KMS-11 (cell line): ENCODE results near the gene ST3GAL5.
A peak's percentile ranks its signal among the peaks of the same experiment; 100 is the strongest.
"Not testable (repeated sequence)": the region's sequence is repeated elsewhere in the genome, so short reads cannot be mapped to it uniquely, and the experiment has no call there.

Experiments used
- H2AFZ ChIP-seq: fragments of 200-600 bp; sonication (generic); 2 replicates; pipeline ENCODE4 v1.6.1; 2016; ENCODE audit warnings: antibody characterized with exemption, mixed run types, low read depth
- H3K27ac ChIP-seq: fragments of 200-600 bp; sonication (generic); 2 replicates; pipeline ENCODE4 v1.6.1; 2016; ENCODE audit warnings: mild to moderate bottlenecking, mixed run types
- H3K27me3 ChIP-seq: fragments of 200-600 bp; sonication (generic); 2 replicates; pipeline ENCODE4 v1.6.1; 2017; ENCODE audit warnings: mild to moderate bottlenecking, low read depth, mixed run types, moderate library complexity; ENCODE audit not compliant: insufficient read depth
- H3K36me3 ChIP-seq: fragments of 200-600 bp; sonication (generic); 2 replicates; pipeline ENCODE4 v1.6.1; 2017; ENCODE audit warnings: mild to moderate bottlenecking, mixed run types; ENCODE audit not compliant: insufficient read depth
- H3K4me1 ChIP-seq: fragments of 200-600 bp; sonication (generic); 2 replicates; pipeline ENCODE4 v1.6.1; 2016; ENCODE audit warnings: mild to moderate bottlenecking, low read depth, mixed run types; ENCODE audit not compliant: poor library complexity, severe bottlenecking
- H3K4me2 ChIP-seq: fragments of 200-600 bp; sonication (generic); 2 replicates; pipeline ENCODE4 v1.7.0; 2016; ENCODE audit warnings: mild to moderate bottlenecking, mixed run types
- H3K4me3 ChIP-seq: fragments of 200-600 bp; sonication (generic); IDR thresholded peaks from 2 replicates; pipeline ENCODE4 v1.6.1; 2017; ENCODE audit warnings: low read depth, low read length, mixed read lengths; ENCODE audit not compliant: insufficient read depth
- H3K79me2 ChIP-seq: fragments of 200-600 bp; sonication (generic); 2 replicates; pipeline ENCODE4 v1.6.1; 2016; ENCODE audit warnings: low read depth, mixed run types; ENCODE audit not compliant: insufficient read depth
- H3K9ac ChIP-seq: fragments of 200-600 bp; sonication (generic); 2 replicates; pipeline ENCODE4 v1.6.1; 2016; ENCODE audit warnings: mild to moderate bottlenecking, mixed run types
- H4K20me1 ChIP-seq: fragments of 200-600 bp; sonication (generic); 2 replicates; pipeline ENCODE4 v1.6.1; 2016; ENCODE audit warnings: mild to moderate bottlenecking, mixed run types; ENCODE audit not compliant: insufficient read depth
- CTCF ChIP-seq: fragments of 200-600 bp; sonication (generic); conservative IDR thresholded peaks from 2 replicates; pipeline ENCODE4 v1.6.1; 2017; ENCODE audit warnings: low read depth, mild to moderate bottlenecking, antibody characterized with exemption, low read length, moderate library complexity, mixed read lengths

The ST3GAL5 gene

GRCh38 chr2:85888020-85888683 lies 638 bp downstream of the ST3GAL5 start:
- H3K36me3 ChIP-seq = no peaks in the 10 kb centered on the region
- H3K4me2 ChIP-seq = peak overlapping the region; percentile 69
- H3K4me3 ChIP-seq = peak overlapping the region; percentile 73
- H2AFZ ChIP-seq = peak overlapping the region; percentile 99
- H3K79me2 ChIP-seq = peaks cover 48% of the 10 kb centered on the region
- H4K20me1 ChIP-seq = no peaks in the 10 kb centered on the region; the same call in 1 of the 2 replicates
- H3K27me3 ChIP-seq = no peaks in the 10 kb centered on the region
- peak overlapping the region; percentile 61 for H3K27ac ChIP-seq
- H3K9ac ChIP-seq = peak overlapping the region; percentile 77
- H3K4me1 ChIP-seq = peaks cover 42% of the 10 kb centered on the region
- TF ChIP-seq CTCF = no peak

GRCh38 chr2:85887566-85888019 lies 1.2 kb downstream of the ST3GAL5 start:
- peaks cover 48% of the 10 kb centered on the region for H3K79me2 ChIP-seq
- H3K4me1 ChIP-seq = peaks cover 39% of the 10 kb centered on the region

GRCh38 chr2:85886590-85886989 lies 2.2 kb downstream of the ST3GAL5 start:
- no peak overlapping the region for H3K9ac ChIP-seq
- H2AFZ ChIP-seq = no peak overlapping the region
- no peak for TF ChIP-seq CTCF
- H3K4me1 ChIP-seq = peaks cover 37% of the 10 kb centered on the region
- 0 out of 2 replicates have a peak, but pooled peaks cover 4% of the 10 kb centered on the region for H3K36me3 ChIP-seq
- no peaks in the 10 kb centered on the region; the same call in 1 of the 2 replicates for H4K20me1 ChIP-seq
- H3K4me3 ChIP-seq = no peak overlapping the region
- H3K79me2 ChIP-seq = peaks cover 48% of the 10 kb centered on the region
- H3K27me3 ChIP-seq = no peaks in the 10 kb centered on the region
- peak overlapping the region; percentile 69 for H3K4me2 ChIP-seq
- no peak overlapping the region for H3K27ac ChIP-seq

More at GRCh38 chr2:85887566-85888019, 1.2 kb downstream of the ST3GAL5 start:
- no peaks in the 10 kb centered on the region for H3K36me3 ChIP-seq
- H3K4me3 ChIP-seq = peak overlapping the region; percentile 73
- no peaks in the 10 kb centered on the region for H3K27me3 ChIP-seq
- H2AFZ ChIP-seq = peak overlapping the region; percentile 99
- peak overlapping the region; percentile 77 for H3K9ac ChIP-seq
- no peaks in the 10 kb centered on the region; the same call in 1 of the 2 replicates for H4K20me1 ChIP-seq
- H3K27ac ChIP-seq = peak overlapping the region; percentile 61
- peak overlapping the region; percentile 69 for H3K4me2 ChIP-seq
- peak; percentile 48; the same call in 1 of the 2 replicates for TF ChIP-seq CTCF

- Histone ChIP-seq H3K79me2 (peaks cover 48% of the 10 kb centered on the region), H3K27ac (no peak overlapping the region), H3K9ac (no peak overlapping the region), H3K4me1 (peaks cover 37% of the 10 kb centered on the region), H3K27me3 (no peaks in the 10 kb centered on the region), H3K4me2 (no peak overlapping the region), H4K20me1 (no peaks in the 10 kb centered on the region; the same call in 1 of the 2 replicates), H3K4me3 (no peak overlapping the region), H3K36me3 (0 out of 2 replicates have a peak, but pooled peaks cover 4% of the 10 kb centered on the region), H2AFZ (no peak overlapping the region)
- no peak for TF ChIP-seq CTCF
Measured at GRCh38 chr2:85886141-85886540, 2.6 kb downstream of the ST3GAL5 start.

- H3K27me3 ChIP-seq, H3K36me3 ChIP-seq, H2AFZ ChIP-seq, H3K4me2 ChIP-seq, H3K9ac ChIP-seq, H3K4me3 ChIP-seq, H4K20me1 ChIP-seq, H3K27ac ChIP-seq: not testable (repeated sequence)
- Histone ChIP-seq H3K79me2 (peaks cover 56% of the 10 kb centered on the region), H3K4me1 (peaks cover 20% of the 10 kb centered on the region)
Measured at GRCh38 chr2:85881781-85882180, 7.0 kb downstream of the ST3GAL5 start.

- not testable (repeated sequence) for H3K27me3 ChIP-seq, H4K20me1 ChIP-seq, H3K4me3 ChIP-seq, H2AFZ ChIP-seq, H3K27ac ChIP-seq, H3K36me3 ChIP-seq, H3K4me2 ChIP-seq, H3K9ac ChIP-seq
- peaks cover 11% of the 10 kb centered on the region for H3K4me1 ChIP-seq
- peaks cover 49% of the 10 kb centered on the region for H3K79me2 ChIP-seq
Measured at GRCh38 chr2:85880716-85881328, 8.0 kb downstream of the ST3GAL5 start.
